ENCODE data around the gene SLC28A3. TPM values are rescaled to one million over a fixed set of nuclear protein-coding genes. Genes with fewer than 3 reads are reported as not detected.

The SLC28A3 gene
- total RNA-seq, 2 donors from 2014 or later: 0.11 TPM; not detected in 1

- Mint-ChIP-seq H3K27me3 (ENCODE audit: insufficient read depth) (peaks cover 6% of the 10 kb centered on the region), H3K4me1 (peaks cover 20% of the 10 kb centered on the region), H3K4me3 (no peak overlapping the region), H3K36me3 (ENCODE audit: low read depth) (no peaks in the 10 kb centered on the region), H3K9me3 (no peaks in the 10 kb centered on the region), H3K27ac (no peak overlapping the region)
- no peaks in the 10 kb centered on the region for H3K27me3 ChIP-seq (ENCODE audit: control insufficient read depth, insufficient read depth, low read length, poor library complexity, severe bottlenecking)
- no peak overlapping the region for H3K4me3 ChIP-seq (ENCODE audit: low read length)
- no peak overlapping the region for H3K27ac ChIP-seq (ENCODE audit: low read depth, low read length)
- H3K36me3 ChIP-seq (ENCODE audit: control insufficient read depth, insufficient read depth, low read length): no peaks in the 10 kb centered on the region
- no peak overlapping the region for H3K9ac ChIP-seq (ENCODE audit: extremely low read depth, low read length, poor library complexity, severe bottlenecking)
- no peak for TF ChIP-seq CTCF (conservative IDR thresholded peaks at IDR 0.05)
- no peaks in the 10 kb centered on the region for H3K9me3 ChIP-seq (ENCODE audit: control insufficient read depth, low read length)
- WGBS, 2 experiments (ENCODE audit: insufficient coverage in 1 of 2, insufficient read length in 1 of 2): 70 to 78% methylated on average over 5 to 7 of the region's 7 CpGs
- DNase-seq: no peak
- peaks cover 6% of the 10 kb centered on the region for H3K4me1 ChIP-seq (ENCODE audit: control insufficient read depth, insufficient read depth, low read length)
Observed at GRCh38 chr9:84296146-84296843, 44.3 kb downstream of the SLC28A3 start.

- peak; percentile 68 for DNase-seq
- Mint-ChIP-seq H3K36me3 (ENCODE audit: low read depth) (no peaks in the 10 kb centered on the region), H3K27ac (no peak overlapping the region), H3K4me3 (no peak overlapping the region), H3K27me3 (ENCODE audit: insufficient read depth) (peaks cover 6% of the 10 kb centered on the region), H3K4me1 (peaks cover 10% of the 10 kb centered on the region), H3K9me3 (no peaks in the 10 kb centered on the region)
- H3K4me1 ChIP-seq (ENCODE audit: control insufficient read depth, insufficient read depth, low read length): no peaks in the 10 kb centered on the region
- no peaks in the 10 kb centered on the region for H3K27me3 ChIP-seq (ENCODE audit: control insufficient read depth, insufficient read depth, low read length, poor library complexity, severe bottlenecking)
- no peaks in the 10 kb centered on the region for H3K9me3 ChIP-seq (ENCODE audit: control insufficient read depth, low read length)
- no peak overlapping the region for H3K9ac ChIP-seq (ENCODE audit: extremely low read depth, low read length, poor library complexity, severe bottlenecking)
- H3K36me3 ChIP-seq (ENCODE audit: control insufficient read depth, insufficient read depth, low read length): no peaks in the 10 kb centered on the region
- WGBS, 2 experiments (ENCODE audit: insufficient coverage in 1 of 2, insufficient read length in 1 of 2): 93 to 96% methylated on average over 2 to 5 of the region's 5 CpGs
- H3K4me3 ChIP-seq (ENCODE audit: low read length): no peak overlapping the region
- H3K27ac ChIP-seq (ENCODE audit: low read depth, low read length): no peak overlapping the region
- peak; percentile 85 for TF ChIP-seq CTCF (conservative IDR thresholded peaks at IDR 0.05)
Observed at GRCh38 chr9:84294241-84294950, 46.2 kb downstream of the SLC28A3 start.

- Histone ChIP-seq H3K27ac (ENCODE audit: low read depth, low read length) (no peak overlapping the region), H3K4me1 (ENCODE audit: control insufficient read depth, insufficient read depth, low read length) (no peaks in the 10 kb centered on the region), H3K9ac (ENCODE audit: extremely low read depth, low read length, poor library complexity, severe bottlenecking) (no peak overlapping the region), H3K4me3 (ENCODE audit: low read length) (no peak overlapping the region), H3K27me3 (ENCODE audit: control insufficient read depth, insufficient read depth, low read length, poor library complexity, severe bottlenecking) (no peaks in the 10 kb centered on the region), H3K9me3 (ENCODE audit: control insufficient read depth, low read length) (no peaks in the 10 kb centered on the region), H3K36me3 (ENCODE audit: control insufficient read depth, insufficient read depth, low read length) (no peaks in the 10 kb centered on the region)
- no peak for DNase-seq
- Mint-ChIP-seq H3K4me3 (no peak overlapping the region), H3K9me3 (no peaks in the 10 kb centered on the region), H3K27ac (no peak overlapping the region), H3K27me3 (ENCODE audit: insufficient read depth) (peaks cover 7% of the 10 kb centered on the region), H3K36me3 (ENCODE audit: low read depth) (no peaks in the 10 kb centered on the region), H3K4me1 (peaks cover 10% of the 10 kb centered on the region)
- no peak for TF ChIP-seq CTCF (conservative IDR thresholded peaks at IDR 0.05)
- 87 to 100% methylated on average over 2 to 4 of the region's 4 CpGs for WGBS, 2 experiments (ENCODE audit: insufficient coverage in 1 of 2, insufficient read length in 1 of 2)
Observed at GRCh38 chr9:84293001-84293798, 47.4 kb downstream of the SLC28A3 start.
